ENCODE data around the gene BTAF1.
A peak's percentile ranks its signal among the peaks of the same experiment; 100 is the strongest.

BTAF1 gene

GRCh38 chr10:91907914-91908336 lies 15.6 kb upstream of the BTAF1 start:
- no peak for DNase-seq (ENCODE audit: extremely low spot score, insufficient read length, low read depth)

GRCh38 chr10:91908337-91909116 lies 15.0 kb upstream of the BTAF1 start:
- peak; percentile 73 for DNase-seq (ENCODE audit: extremely low spot score, insufficient read length, low read depth)
- FAIRE-seq = peak; percentile 92

More at GRCh38 chr10:91907914-91908336, 15.6 kb upstream of the BTAF1 start:
- peak; percentile 39 for FAIRE-seq

GRCh38 chr10:91909117-91909677 lies 14.4 kb upstream of the BTAF1 start, which contains the start of gene FGFBP3:
Gene FGFBP3, minus strand, starts transcription at chr10:91909486. Its CDS starts 517 bp downstream, at chr10:91908969.
- DNase-seq (ENCODE audit: extremely low spot score, insufficient read length, low read depth) = no peak
- peak; percentile 12 for FAIRE-seq

- no peak for DNase-seq (ENCODE audit: extremely low spot score, insufficient read length, low read depth)
- no peak for FAIRE-seq
These were observed 13.1 kb upstream of the BTAF1 start for GRCh38 chr10:91910467-91910866.

GRCh38 chr10:91919651-91920050 lies 3.9 kb upstream of the BTAF1 start:
- no peak for DNase-seq (ENCODE audit: extremely low spot score, insufficient read length, low read depth)
- no peak for FAIRE-seq

GRCh38 chr10:91924212-91925021 lies 847 bp downstream of the BTAF1 start:
- FAIRE-seq (peak; percentile 24), DNase-seq (ENCODE audit: extremely low spot score, insufficient read length, low read depth) (no peak)

GRCh38 chr10:91925022-91925320 lies 1.4 kb downstream of the BTAF1 start:
- no peak for FAIRE-seq
- DNase-seq (ENCODE audit: extremely low spot score, insufficient read length, low read depth) = no peak

- no peak for DNase-seq (ENCODE audit: extremely low spot score, insufficient read length, low read depth)
- FAIRE-seq = no peak
These were observed 7.4 kb downstream of the BTAF1 start for GRCh38 chr10:91930939-91931338.

- DNase-seq (ENCODE audit: extremely low spot score, insufficient read length, low read depth) (no peak), FAIRE-seq (peak; percentile 5)
These were observed 8.1 kb downstream of the BTAF1 start for GRCh38 chr10:91931526-91932190.

- FAIRE-seq (no peak), DNase-seq (ENCODE audit: extremely low spot score, insufficient read length, low read depth) (no peak)
These were observed 9.2 kb downstream of the BTAF1 start for GRCh38 chr10:91932737-91933136.

- no peak for FAIRE-seq
- no peak for DNase-seq (ENCODE audit: extremely low spot score, insufficient read length, low read depth)
These were observed 12.3 kb downstream of the BTAF1 start for GRCh38 chr10:91935886-91936285.

GRCh38 chr10:91939653-91940052 lies 16.1 kb downstream of the BTAF1 start:
- FAIRE-seq (no peak), DNase-seq (ENCODE audit: extremely low spot score, insufficient read length, low read depth) (no peak)

GRCh38 chr10:91941426-91941825 lies 17.9 kb downstream of the BTAF1 start:
- no peak for DNase-seq (ENCODE audit: extremely low spot score, insufficient read length, low read depth)
- FAIRE-seq = no peak

- FAIRE-seq (peak; percentile 26), DNase-seq (ENCODE audit: extremely low spot score, insufficient read length, low read depth) (no peak)
These were observed 21.5 kb downstream of the BTAF1 start for GRCh38 chr10:91944880-91945630.

GRCh38 chr10:91953600-91954160 lies 30.1 kb downstream of the BTAF1 start:
- FAIRE-seq = no peak

GRCh38 chr10:91955114-91955513 lies 31.5 kb downstream of the BTAF1 start:
- no peak for DNase-seq (ENCODE audit: extremely low spot score, insufficient read length, low read depth)
- no peak for FAIRE-seq

More at GRCh38 chr10:91953600-91954160, 30.1 kb downstream of the BTAF1 start:
- DNase-seq (ENCODE audit: extremely low spot score, insufficient read length, low read depth) = no peak

GRCh38 chr10:91957091-91957490 lies 33.5 kb downstream of the BTAF1 start:
- DNase-seq (ENCODE audit: extremely low spot score, insufficient read length, low read depth) (no peak), FAIRE-seq (no peak)

- DNase-seq (ENCODE audit: extremely low spot score, insufficient read length, low read depth) (no peak), FAIRE-seq (no peak)
These were observed 45.7 kb downstream of the BTAF1 start for GRCh38 chr10:91969297-91969696.

- DNase-seq (ENCODE audit: extremely low spot score, insufficient read length, low read depth) (no peak), FAIRE-seq (peak; percentile 45)
These were observed 51.4 kb downstream of the BTAF1 start for GRCh38 chr10:91974960-91975359.
